Germinal center (tissue), 1 donor: Measurements from ENCODE around the gene PAK3.

Source experiments
- DNase-seq: peaks from one replicate; pipeline ENCODE4 v3.0.0; 2012; ENCODE audit warnings: mixed read lengths, low spot score

Gene PAK3

DNA sequence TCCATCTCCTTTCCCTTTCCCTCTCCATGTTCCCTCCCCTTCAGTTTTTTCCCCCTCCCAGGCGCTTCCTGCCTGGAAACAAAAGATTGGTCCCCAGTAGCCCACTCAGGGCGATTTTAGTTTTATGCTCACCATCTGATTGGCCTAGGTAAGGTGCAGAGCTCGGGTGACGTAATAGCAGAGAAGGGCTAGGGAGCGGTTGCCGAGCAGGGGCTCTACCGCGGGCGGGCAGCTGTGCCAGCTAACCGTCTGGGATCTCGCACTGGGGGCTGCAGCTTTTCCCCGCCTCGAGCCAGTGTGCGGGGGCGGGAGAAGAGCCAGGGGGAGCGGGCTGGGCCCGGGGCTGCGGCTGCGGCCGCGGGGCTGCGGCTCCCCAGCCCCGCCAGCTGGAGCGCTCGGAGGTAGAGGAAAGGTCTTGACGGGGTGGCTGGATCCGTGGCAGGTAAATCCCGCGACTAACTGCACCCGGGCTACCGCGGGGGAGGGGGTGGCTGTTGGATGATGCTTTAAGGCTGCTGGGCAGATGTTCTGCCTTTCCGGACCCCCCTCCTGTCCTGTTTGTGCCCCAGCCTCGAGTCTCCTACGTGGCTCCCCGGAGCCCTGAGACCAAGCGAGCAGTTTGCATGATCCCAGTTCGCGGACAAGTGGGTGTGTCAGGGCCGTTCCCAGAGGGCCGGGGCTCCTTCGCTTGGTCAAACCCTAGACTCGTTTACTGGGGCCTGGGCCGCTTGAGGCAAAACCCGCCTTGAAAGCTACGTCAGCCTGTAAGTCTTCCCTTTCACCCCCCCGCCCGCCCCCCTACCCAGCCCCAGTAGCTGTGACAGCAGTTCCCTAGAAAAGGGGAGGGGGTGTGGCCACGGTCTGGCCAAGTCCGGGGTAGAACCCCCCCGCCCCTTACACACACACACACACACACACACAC is at the start of gene PAK3:
Gene PAK3, plus strand, starts transcription at position 218 of the 922 bp plus-strand sequence. CDS start 26,913 bp downstream, outside the sequence.
- peak; percentile 4 for DNase-seq

DNA sequence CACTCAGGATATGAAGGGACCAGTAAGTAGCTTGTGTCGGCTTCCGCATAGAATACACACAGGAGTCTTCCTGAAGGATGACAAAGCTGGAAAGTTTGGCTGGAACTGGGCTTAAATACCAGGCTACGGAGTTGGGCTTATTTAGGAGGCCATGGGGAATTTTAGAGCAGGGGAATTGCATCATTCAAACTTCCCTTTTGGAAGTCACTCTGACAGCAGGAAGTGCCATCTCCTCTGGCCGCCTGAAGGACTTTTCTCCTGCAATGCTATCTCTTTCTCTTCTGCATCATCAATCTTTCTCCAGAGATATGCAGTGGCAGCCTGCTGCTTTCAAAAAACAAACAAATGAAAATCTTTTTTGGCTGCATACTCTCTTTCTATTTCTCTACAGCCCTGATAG is 48.4 kb upstream of the PAK3 start:
- DNase-seq = no peak

- no peak for DNase-seq
These were observed 43.5 kb upstream of the PAK3 start for GRCh38 chrX:111052478-111052877.

GRCh38 chrX:111071542-111072277 is 24.3 kb upstream of the PAK3 start:
- DNase-seq = no peak

- DNase-seq = no peak
These were observed 12.9 kb upstream of the PAK3 start for GRCh38 chrX:111083081-111083480.

- no peak for DNase-seq
These were observed 9.4 kb upstream of the PAK3 start for GRCh38 chrX:111086591-111087006.

- DNase-seq = no peak
These were observed 7.4 kb upstream of the PAK3 start for GRCh38 chrX:111088628-111089027.

DNA sequence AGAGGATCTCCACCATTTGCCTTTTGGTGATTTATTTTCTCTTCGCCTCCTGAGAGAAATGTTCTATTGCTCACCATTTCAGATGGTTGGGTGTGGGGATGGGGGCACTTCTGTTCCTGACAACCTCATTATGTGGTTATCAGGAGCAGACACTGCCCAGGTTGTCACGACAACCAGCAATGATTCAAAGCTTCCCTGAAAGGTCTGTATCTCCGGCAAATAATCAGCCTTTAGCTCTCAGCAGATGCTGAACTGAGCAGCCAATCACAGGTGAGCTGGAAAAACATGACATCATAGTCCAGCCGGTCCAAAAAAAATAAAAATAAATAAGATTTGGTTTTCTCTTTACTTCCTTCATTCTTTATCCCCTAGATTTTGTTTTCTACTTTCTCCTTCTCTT is 5.5 kb upstream of the PAK3 start:
- no peak for DNase-seq

DNA sequence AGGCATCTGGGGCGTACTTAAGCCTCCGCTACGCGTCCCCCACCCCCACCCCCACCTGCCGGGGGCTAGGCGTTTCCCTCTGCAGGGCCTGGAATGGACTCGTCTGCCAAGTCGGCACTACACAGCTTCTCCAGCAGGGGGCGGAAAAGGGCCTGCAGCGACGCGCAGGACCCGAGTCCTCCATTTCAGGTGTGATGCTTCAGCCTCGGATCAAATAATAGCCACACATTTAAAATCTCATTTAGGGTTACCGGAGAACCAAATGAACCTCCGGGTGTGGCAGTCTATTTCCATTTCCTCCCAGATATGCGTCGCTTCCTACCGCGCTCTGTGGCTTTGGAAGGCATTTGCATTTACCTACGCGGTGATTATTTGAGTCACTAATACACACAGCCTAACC is 2.9 kb downstream of the PAK3 start:
- DNase-seq = peak; percentile 32

DNA sequence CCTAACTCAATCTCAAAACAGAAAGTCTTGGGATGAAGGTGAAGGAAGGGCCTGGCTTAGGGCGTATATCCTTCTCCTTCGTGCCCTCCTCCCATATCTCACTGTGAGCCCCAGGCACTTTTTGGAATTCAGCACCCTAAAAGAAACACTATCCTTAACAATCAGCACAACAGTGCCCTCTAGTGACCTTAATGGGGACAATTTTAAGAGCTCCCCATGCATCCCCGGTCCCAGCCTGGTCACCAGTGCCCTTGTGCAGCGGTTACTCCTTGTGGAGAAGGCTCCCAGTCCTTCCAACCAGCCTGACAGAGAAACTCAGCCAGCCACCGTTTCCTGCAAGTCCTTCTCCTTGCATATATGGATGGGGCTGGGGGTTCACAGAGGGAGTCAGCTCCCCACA is 4.2 kb downstream of the PAK3 start:
- DNase-seq = peak; percentile 46

DNA sequence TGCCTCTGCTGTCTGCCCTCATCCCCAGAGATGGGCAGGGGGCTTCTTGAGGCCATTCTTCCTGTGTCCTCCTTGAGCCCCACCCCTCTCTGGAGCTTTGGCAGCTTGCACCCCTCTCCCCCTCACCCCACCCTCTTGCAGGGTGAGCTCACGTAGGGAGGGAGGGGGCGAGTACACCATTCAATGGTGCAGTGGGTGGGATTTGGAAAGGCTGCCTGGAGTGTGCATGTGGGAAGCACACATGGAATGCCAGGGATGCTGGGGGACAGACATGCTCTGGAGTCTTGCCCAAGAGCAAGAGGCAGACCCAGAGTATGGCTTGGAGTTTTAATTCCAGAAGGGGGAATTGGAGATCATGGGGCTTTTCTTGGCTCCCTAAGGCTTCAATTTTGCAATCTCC is 5.6 kb downstream of the PAK3 start:
- no peak for DNase-seq

DNA sequence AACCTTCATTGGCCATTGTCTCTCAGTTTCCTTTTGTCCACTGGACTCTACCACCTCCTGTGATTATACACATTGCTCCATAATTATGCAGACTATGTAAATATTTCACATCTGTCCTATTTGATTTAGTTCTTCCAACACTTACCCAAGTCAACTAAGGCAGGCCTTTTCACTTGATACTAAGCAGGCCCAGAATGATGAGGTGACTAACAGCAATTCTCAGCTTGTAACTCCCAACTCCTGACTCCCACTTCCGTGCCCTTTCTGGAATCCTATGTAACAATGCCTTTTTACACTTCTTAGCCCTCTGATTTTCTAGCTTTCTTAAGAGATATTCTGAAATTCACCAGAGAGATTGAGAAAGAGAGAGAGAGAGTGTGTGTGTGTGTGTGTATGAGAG is 6.6 kb downstream of the PAK3 start:
- no peak for DNase-seq

DNA sequence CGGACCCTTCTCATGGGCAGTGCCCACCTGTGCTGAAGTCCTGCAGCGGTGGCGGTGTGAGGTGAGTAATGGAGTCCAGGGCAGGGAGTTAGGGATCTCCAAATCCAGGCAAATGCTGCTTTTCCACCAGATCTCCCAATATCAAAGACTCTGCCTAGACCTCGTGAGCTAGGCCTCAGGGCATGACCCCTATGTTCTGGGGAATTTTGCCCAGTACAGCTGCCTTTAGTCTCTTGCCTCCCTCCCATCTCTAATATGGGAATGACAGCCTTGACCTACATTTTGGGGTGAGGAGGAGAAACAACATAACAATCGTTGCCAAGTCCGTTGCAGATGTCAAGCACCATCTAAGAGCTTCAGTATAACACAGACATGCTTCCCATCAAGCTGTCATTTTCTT is 7.3 kb downstream of the PAK3 start:
- DNase-seq = no peak

GRCh38 chrX:111110098-111110775 is 14.2 kb downstream of the PAK3 start:
- DNase-seq = no peak

DNA sequence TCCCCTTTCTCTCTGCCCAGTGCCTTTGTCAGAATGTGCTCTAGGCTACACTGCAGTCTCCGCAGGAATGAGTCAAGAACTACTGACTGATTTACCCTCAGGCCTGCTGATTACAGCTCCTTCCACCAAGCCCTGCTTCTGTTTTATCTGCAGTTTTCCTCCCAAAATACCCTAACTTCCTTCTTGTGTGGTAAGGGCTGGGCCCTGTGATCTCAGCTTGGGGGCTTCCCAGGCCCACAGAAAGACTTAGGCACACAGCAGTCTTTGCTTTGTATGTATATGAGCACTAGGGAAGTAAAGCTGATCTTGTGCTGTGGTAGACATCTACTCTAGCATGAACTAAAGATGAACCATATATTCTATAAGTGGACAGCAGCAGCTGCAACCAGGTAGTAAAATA is 18.8 kb downstream of the PAK3 start:
- DNase-seq = no peak

GRCh38 chrX:111116666-111117065 is 20.7 kb downstream of the PAK3 start:
- DNase-seq = no peak

DNA sequence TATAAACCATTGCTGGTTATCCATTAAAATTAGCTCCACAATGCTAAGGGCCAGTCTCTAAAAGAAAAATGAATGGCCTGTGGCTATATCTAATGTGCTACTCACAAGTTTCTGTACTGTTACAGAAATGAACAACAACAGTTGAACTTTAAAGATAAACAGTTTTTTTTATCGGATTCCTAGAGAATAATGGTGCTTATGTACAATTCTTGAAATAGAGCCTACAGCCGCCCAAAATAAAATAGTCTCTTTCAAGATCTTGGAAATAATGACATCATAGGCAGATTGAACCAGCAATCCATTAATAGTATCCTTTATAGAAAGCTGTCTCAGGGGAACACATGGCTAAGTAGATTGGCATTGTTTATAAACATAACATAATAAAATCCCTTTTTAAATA is 23.4 kb downstream of the PAK3 start:
- no peak for DNase-seq

- DNase-seq = no peak
These were observed 27.1 kb downstream of the PAK3 start for GRCh38 chrX:111123125-111123524.

DNA sequence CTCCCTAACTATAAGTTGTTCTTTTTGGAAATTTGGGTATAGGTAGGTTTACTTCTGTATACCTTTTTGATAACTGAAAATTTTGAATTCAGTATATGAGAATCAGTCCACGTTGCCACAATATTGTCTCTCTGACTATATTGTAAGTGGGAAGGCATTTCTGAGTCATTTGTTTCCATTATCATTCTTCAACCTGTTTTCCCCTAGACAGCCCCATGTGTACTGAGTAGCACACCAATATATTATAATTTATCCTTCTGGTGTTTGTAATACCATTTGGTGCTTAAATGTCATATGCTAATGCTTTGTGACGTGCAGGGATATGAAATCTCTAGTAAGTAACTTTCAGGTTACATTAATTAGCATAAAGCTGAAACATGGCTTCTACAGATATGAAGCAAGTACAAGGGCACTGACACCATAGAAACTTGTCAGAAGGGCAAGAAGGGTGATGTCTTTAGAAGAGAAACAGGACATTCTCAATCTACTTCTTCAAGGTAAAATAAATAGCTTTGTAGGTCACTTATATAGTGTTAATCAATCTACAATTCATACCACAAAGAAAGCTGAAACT is 27.7 kb downstream of the PAK3 start:
- DNase-seq = no peak

DNA sequence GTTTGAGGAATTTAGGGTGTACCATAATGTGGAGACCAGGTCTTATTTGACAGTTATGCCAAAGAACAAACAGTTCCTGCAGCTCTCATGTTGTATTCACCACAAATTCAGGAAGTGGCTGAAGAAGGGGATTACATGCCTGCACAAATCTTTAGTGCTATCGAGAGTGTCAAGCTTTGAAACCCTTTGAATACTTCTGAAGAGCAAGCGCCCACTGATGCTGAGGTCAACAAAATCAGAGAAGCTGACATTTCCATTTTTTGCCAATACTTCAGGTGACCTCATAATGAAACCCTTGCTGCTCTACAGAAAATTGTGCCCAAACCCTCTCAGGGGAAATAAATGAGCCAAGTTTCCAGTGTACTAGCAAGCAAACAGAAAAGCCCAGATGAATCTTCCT is 28.4 kb downstream of the PAK3 start:
- no peak for DNase-seq

DNA sequence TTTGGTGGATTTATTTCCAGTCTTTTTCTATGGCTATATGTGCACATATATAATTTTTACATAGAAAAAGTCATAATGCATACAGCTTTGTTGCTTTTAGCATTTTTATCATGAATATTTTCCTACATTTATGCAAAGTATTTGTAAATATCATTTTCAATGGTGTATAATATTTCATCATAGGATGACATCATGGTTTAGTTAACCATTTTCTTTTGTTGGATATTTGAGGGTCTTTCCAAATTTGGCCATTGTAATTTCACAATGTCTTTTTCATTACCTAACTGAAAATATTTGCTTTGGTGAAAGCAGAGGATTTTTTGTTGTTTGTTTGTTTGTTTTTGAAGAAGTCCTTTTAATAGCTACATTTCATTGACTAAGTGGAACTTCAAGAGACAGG is 31.0 kb downstream of the PAK3 start:
- DNase-seq = no peak

DNA sequence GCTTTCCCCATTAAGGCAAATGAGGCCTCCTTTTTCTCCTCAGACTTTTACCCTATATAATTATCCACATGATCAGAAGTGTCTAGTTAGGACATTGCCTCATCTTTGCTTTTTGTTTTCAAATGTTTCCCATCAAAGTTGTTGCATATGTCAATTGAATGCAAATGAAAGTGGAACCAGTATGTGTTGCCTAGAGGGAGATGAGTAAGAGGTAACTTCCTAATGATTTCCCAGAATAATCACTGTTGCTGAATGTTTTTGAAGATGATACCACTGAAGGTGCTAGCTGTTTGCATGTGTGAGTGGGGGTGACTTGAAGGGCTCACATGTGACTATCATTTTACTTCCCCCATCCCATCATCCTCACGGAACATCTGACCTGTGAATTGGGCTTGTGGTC is 33.9 kb downstream of the PAK3 start:
- no peak for DNase-seq
